A549 treated with CORT108297 at 1 μM for 4 hours (cell line): ENCODE data around the gene DDX49. TPM values are rescaled to one million over a fixed set of nuclear protein-coding genes. Genes with fewer than 3 reads are reported as not detected.

Experiments used
- total RNA-seq: library from RNA; stranded (reverse); fragments of 200-300 nt; extraction: Qiagen RNA extraction; gene quantifications from 5 replicates; pipeline ENCODE4 v1.2.3, GENCODE V29; 2022

Gene DDX49, protein sequence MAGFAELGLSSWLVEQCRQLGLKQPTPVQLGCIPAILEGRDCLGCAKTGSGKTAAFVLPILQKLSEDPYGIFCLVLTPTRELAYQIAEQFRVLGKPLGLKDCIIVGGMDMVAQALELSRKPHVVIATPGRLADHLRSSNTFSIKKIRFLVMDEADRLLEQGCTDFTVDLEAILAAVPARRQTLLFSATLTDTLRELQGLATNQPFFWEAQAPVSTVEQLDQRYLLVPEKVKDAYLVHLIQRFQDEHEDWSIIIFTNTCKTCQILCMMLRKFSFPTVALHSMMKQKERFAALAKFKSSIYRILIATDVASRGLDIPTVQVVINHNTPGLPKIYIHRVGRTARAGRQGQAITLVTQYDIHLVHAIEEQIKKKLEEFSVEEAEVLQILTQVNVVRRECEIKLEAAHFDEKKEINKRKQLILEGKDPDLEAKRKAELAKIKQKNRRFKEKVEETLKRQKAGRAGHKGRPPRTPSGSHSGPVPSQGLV
- total RNA-seq: 32.4 to 48.7 TPM (median 44.7 TPM) in 5 replicates

GRCh38 chr19:18919086-18919899 is at the start of gene DDX49, which contains the start of gene COPE:
TSS of gene DDX49 (plus strand) at chr19:18919715. CDS start at chr19:18919742, 27 bp downstream.
TSS of gene COPE (minus strand) at chr19:18919387. CDS start at chr19:18919348, 39 bp downstream.

DNA sequence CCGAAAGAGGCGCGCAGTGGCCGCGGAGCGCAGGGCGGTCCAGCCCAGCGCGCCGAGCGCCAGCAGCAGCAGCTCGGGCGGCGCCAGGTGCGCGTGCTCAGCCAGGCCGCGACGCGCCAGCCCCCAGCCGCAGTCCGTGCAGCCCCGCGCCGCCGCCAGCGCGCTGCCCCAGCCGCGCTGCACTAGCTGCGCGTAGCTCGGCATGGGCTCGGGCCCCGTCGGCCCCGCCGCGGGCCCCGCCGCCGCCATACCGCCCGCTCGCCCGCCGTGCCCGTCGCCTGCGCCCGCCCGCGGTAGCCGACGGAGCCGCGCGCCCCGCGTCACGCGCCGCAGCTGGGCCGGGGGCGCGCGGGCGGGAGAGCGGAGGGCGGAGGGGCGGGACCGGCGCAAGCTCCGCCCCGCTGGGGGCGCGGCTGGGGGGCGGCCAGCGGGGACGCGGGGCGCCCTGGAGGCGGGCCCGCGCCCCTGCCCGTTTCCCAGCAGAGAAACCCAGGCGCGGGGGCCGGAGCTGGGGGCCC is 23.6 kb upstream of the DDX49 start, which contains the start of gene CERS1:
Gene CERS1 (minus strand): TSS at position 335 of the 518 bp plus-strand sequence. CDS start 86 bp downstream, at position 249.

DNA sequence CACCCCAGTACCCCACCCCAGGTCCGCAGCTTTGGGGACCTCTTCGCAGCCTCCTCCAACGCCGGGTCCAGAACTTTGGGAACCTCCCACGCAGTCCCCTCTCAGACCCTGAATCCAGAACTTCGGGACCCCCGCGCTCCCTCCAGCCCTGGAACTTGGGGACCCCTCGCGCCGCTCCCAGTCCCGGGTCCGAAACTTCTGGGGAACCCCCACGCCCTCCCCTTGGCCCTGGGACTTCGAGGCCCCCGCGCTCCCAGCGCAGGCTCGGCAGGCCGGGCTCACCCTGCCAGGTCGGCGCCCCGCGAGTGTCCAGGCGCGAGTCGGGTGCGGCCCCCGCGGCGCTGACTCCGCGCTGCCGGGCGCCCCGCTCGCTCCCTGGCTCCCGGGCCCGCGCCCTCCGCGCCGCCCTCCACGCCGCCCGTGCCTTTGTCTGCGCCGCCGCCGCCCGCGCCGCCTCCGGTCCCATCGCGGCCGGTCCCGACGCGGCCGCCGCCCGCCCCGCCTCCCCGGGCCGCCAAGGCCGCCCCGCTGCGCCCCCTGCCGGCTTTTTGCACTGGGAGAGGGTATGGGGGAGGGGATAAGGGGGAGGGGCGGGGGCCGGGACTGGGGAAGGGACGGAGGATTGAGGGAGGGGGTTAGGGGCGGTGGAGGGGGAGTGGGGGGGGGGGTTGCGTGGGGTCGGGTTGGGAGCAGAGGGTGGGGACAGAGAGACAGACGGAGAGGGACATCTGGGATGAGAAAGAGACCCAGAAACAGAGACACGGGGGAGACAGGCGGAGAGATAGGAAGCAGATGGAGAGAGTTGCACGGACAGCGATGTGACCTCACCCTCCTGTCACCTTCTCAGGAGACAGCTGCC is 21.5 kb downstream of the DDX49 start, which contains the start of gene HOMER3:
Gene HOMER3 (minus strand): TSS at position 449 of the 859 bp plus-strand sequence. CDS start 2,235 bp downstream, outside the sequence.

Other genes starting within 250 kb of the DDX49 start
- 3.4 to 5.5 TPM (median 4.2 TPM) in 5 replicates for gene CRTC1, start 236.0 kb upstream of the DDX49 start, total RNA-seq
- gene COMP, start 128.4 kb upstream of the DDX49 start, total RNA-seq: 0.04 to 0.06 TPM (median 0.05 TPM) in 4 of 5 replicates, not detected in the other
- 33.1 to 46.1 TPM (median 41.4 TPM) in 5 replicates for gene UPF1, start 87.8 kb upstream of the DDX49 start, total RNA-seq
- gene CERS1, start 23.6 kb upstream of the DDX49 start, total RNA-seq: 4.4 to 6.0 TPM (median 5.6 TPM) in 5 replicates
- 137 to 173 TPM (median 169 TPM) in 5 replicates for gene COPE, start 328 bp upstream of the DDX49 start, total RNA-seq
- 24.1 to 36.1 TPM (median 32.1 TPM) in 5 replicates for gene HOMER3, start 21.5 kb downstream of the DDX49 start, total RNA-seq
- gene SUGP2, start 113.8 kb downstream of the DDX49 start, total RNA-seq: 23.8 to 34.5 TPM (median 33.0 TPM) in 5 replicates
- gene ARMC6, start 113.9 kb downstream of the DDX49 start, total RNA-seq: 24.2 to 30.9 TPM (median 29.9 TPM) in 5 replicates
- 0.44 to 1.2 TPM (median 0.67 TPM) in 5 replicates for gene SLC25A42, start 144.3 kb downstream of the DDX49 start, total RNA-seq
- gene TMEM161A, start 218.8 kb downstream of the DDX49 start, total RNA-seq: 19.5 to 29.5 TPM (median 26.2 TPM) in 5 replicates